ENCODE data around the gene ESR1. TPM values are rescaled to one million over a fixed set of nuclear protein-coding genes. Genes with fewer than 3 reads are reported as not detected.
"Not testable (repeated sequence)": the region's sequence is repeated elsewhere in the genome, so short reads cannot be mapped to it uniquely, and the experiment has no call there.

The ESR1 gene
- total and polyA plus RNA-seq, 2 donors (not counting 1 experiment from before 2014, with no cell fraction given): 0.06 to 0.50 TPM

DNA sequence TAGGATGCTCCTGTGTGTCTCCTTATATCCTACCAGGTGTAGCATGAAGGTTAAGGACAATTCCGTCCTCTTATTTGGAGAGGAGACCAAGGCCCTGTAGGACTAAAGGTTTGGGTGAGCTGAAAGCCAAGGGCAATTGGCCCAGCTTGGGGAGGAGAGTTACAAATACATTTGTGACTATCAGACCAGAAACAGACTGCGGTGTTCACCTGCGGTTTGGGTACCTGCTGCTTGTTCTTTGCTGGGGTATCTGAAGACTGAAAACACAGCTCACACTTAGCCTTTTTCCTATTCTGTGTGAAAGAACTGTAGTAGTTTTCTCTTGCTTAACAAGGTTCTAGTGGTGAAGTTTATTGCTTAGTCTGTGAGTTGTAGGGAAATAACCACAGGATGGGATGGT lies 55.0 kb downstream of the ESR1 start:
- Histone ChIP-seq H3K9me3 (ENCODE audit: control insufficient read depth, insufficient read depth, low read depth, low read length) (no peaks in the 10 kb centered on the region), H3K79me2 (ENCODE audit: control insufficient read depth, insufficient read depth, low read length) (no peaks in the 10 kb centered on the region), H3K9ac (ENCODE audit: insufficient read depth, low read length) (no peak overlapping the region), H3K27me3 (ENCODE audit: control insufficient read depth, insufficient read depth, low read length) (no peaks in the 10 kb centered on the region), H3K36me3 (ENCODE audit: control insufficient read depth, insufficient read depth, low read length) (no peaks in the 10 kb centered on the region), H3K27ac (ENCODE audit: insufficient read depth, low read length) (no peak overlapping the region), H2AFZ (ENCODE audit: low read length) (no peak overlapping the region), H4K20me1 (ENCODE audit: control insufficient read depth, extremely low read depth, insufficient read depth, low read length) (no peaks in the 10 kb centered on the region), H3K4me3 (replicated peaks in 1 of 4; ENCODE audit: control extremely low read depth in 1 of 4, insufficient read depth in 1 of 4, low read depth in 3 of 4, low read length in 4 of 4) (no peak overlapping the region), H3K4me1 (ENCODE audit: control insufficient read depth, extremely low read depth, insufficient read depth, low read length) (no peaks in the 10 kb centered on the region), H3K4me2 (ENCODE audit: extremely low read depth, insufficient read depth, low read length) (no peak overlapping the region)
- TF ChIP-seq, protein P1, sequence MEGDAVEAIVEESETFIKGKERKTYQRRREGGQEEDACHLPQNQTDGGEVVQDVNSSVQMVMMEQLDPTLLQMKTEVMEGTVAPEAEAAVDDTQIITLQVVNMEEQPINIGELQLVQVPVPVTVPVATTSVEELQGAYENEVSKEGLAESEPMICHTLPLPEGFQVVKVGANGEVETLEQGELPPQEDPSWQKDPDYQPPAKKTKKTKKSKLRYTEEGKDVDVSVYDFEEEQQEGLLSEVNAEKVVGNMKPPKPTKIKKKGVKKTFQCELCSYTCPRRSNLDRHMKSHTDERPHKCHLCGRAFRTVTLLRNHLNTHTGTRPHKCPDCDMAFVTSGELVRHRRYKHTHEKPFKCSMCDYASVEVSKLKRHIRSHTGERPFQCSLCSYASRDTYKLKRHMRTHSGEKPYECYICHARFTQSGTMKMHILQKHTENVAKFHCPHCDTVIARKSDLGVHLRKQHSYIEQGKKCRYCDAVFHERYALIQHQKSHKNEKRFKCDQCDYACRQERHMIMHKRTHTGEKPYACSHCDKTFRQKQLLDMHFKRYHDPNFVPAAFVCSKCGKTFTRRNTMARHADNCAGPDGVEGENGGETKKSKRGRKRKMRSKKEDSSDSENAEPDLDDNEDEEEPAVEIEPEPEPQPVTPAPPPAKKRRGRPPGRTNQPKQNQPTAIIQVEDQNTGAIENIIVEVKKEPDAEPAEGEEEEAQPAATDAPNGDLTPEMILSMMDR (conservative IDR thresholded peaks at IDR 0.05 in 1 of 2, IDR thresholded peaks at IDR 0.05 in 1 of 2; ENCODE audit: low read depth in 1 of 2, low read length in 2 of 2): no peak
- no peak for TF ChIP-seq EZH2 (IDR thresholded peaks at IDR 0.05; ENCODE audit: low read length, missing control alignments)
- DNase-seq (ENCODE audit: low read depth in 2 of 2): no peak

DNA sequence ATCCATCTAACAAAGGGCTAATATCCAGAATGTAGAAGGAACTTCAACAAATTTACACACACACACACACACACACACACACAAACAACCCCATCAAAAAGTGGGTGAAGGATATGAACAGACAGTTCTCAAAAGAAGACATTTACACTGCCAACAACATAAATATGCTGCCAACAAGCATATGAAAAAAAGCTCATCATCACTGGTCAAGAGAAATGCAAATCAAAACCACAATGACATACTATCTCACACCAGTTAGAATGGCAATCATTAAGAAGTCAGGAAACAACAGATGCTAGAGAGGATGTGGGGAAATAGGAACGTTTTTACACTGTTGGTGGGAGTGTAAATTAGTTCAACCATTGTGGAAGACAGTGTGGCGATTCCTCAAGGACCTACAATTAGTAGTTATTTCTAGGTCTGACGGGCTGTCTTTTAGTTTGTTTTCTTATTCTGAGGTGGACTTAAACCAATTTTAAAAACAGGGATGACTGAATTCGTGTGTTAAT lies 59.9 kb downstream of the ESR1 start:
- not testable (repeated sequence) for H3K79me2 ChIP-seq (ENCODE audit: control insufficient read depth, insufficient read depth, low read length); H4K20me1 ChIP-seq (ENCODE audit: control insufficient read depth, extremely low read depth, insufficient read depth, low read length); H3K4me1 ChIP-seq (ENCODE audit: control insufficient read depth, extremely low read depth, insufficient read depth, low read length); H3K27ac ChIP-seq (ENCODE audit: insufficient read depth, low read length); H3K4me3 ChIP-seq (replicated peaks in 1 of 4; ENCODE audit: control extremely low read depth in 1 of 4, insufficient read depth in 1 of 4, low read depth in 3 of 4, low read length in 4 of 4); H3K27me3 ChIP-seq (ENCODE audit: control insufficient read depth, insufficient read depth, low read length); H3K9me3 ChIP-seq (ENCODE audit: control insufficient read depth, insufficient read depth, low read depth, low read length); H3K4me2 ChIP-seq (ENCODE audit: extremely low read depth, insufficient read depth, low read length); DNase-seq (ENCODE audit: low read depth in 2 of 2); H2AFZ ChIP-seq (ENCODE audit: low read length); H3K36me3 ChIP-seq (ENCODE audit: control insufficient read depth, insufficient read depth, low read length); H3K9ac ChIP-seq (ENCODE audit: insufficient read depth, low read length)

DNA sequence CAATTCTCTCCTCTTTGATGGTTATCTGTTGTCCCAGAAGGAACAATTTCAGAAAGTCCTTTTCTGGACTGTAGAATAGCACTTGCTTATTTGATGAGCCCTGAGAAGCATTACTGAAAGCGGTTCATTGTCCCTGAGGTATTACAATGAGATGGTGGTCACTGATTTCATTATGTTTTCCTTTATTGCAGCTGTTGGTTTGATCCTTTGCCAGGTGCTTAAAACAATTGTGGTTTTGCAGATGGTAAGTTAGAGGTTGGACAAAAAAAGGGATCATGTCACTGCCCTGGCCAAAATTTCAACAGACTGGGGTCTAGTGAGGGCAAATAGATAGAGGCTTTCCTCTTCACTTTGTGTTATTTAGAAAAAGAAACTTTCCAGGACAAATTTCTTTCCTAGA lies 61.9 kb downstream of the ESR1 start:
- no peak overlapping the region for H3K9ac ChIP-seq (ENCODE audit: insufficient read depth, low read length)
- H3K9me3 ChIP-seq (ENCODE audit: control insufficient read depth, insufficient read depth, low read depth, low read length): no peaks in the 10 kb centered on the region
- H3K27me3 ChIP-seq (ENCODE audit: control insufficient read depth, insufficient read depth, low read length): no peaks in the 10 kb centered on the region
- DNase-seq (ENCODE audit: low read depth in 2 of 2): no peak
- TF ChIP-seq, protein P1 (conservative IDR thresholded peaks at IDR 0.05 in 1 of 2, IDR thresholded peaks at IDR 0.05 in 1 of 2; ENCODE audit: low read depth in 1 of 2, low read length in 2 of 2): no peak
- H4K20me1 ChIP-seq (ENCODE audit: control insufficient read depth, extremely low read depth, insufficient read depth, low read length): no peaks in the 10 kb centered on the region
- no peak overlapping the region for H3K27ac ChIP-seq (ENCODE audit: insufficient read depth, low read length)
- no peaks in the 10 kb centered on the region for H3K79me2 ChIP-seq (ENCODE audit: control insufficient read depth, insufficient read depth, low read length)
- no peak overlapping the region for H2AFZ ChIP-seq (ENCODE audit: low read length)
- no peaks in the 10 kb centered on the region for H3K36me3 ChIP-seq (ENCODE audit: control insufficient read depth, insufficient read depth, low read length)
- no peaks in the 10 kb centered on the region for H3K4me1 ChIP-seq (ENCODE audit: control insufficient read depth, extremely low read depth, insufficient read depth, low read length)
- H3K4me2 ChIP-seq (ENCODE audit: extremely low read depth, insufficient read depth, low read length): no peak overlapping the region
- H3K4me3 ChIP-seq (replicated peaks in 1 of 4; ENCODE audit: control extremely low read depth in 1 of 4, insufficient read depth in 1 of 4, low read depth in 3 of 4, low read length in 4 of 4): no peak overlapping the region

All from fibroblast of lung (primary cell).